Measurements from ENCODE around the gene ST3GAL3.

- TF ChIP-seq POLR2A (IDR thresholded peaks at IDR 0.05) (no peak), CTCF (IDR thresholded peaks at IDR 0.05 in 4 of 5, conservative IDR thresholded peaks at IDR 0.05 in 1 of 5) (no peak)
These were observed 258.0 kb downstream of the ST3GAL3 start for GRCh38 chr1:43965316-43965715.
